DMS153 treated with DMSO at 0.1 percent for 48 hours (cell line): ENCODE measurements around the gene FITM2.
"Not testable (repeated sequence)": the region's sequence is repeated elsewhere in the genome, so short reads cannot be mapped to it uniquely, and the experiment has no call there.

Source experiments
- DNase-seq: peaks from one replicate; lab custom pipeline; 2025; ENCODE audit not compliant: unreplicated experiment; lab: John Stamatoyannopoulos, UW

The FITM2 gene

GRCh38 chr20:44334306-44334705 is 23.3 kb upstream of the FITM2 start:
- no peak for DNase-seq

- DNase-seq: no peak
Measured at GRCh38 chr20:44331201-44331600, 20.2 kb upstream of the FITM2 start.

GRCh38 chr20:44328428-44328827 is 17.4 kb upstream of the FITM2 start:
- no peak for DNase-seq

- DNase-seq: not testable (repeated sequence)
Measured at GRCh38 chr20:44327748-44328147, 16.7 kb upstream of the FITM2 start.

GRCh38 chr20:44326391-44327159 is 15.6 kb upstream of the FITM2 start:
- DNase-seq: no peak

- no peak for DNase-seq
Measured at GRCh38 chr20:44324343-44324742, 13.3 kb upstream of the FITM2 start.

- no peak for DNase-seq
Measured at GRCh38 chr20:44319839-44320422, 8.9 kb upstream of the FITM2 start.

GRCh38 chr20:44314870-44315269 is 3.9 kb upstream of the FITM2 start:
- no peak for DNase-seq

- no peak for DNase-seq
Measured at GRCh38 chr20:44309763-44310663, 989 bp downstream of the FITM2 start.

- no peak for DNase-seq
Measured at GRCh38 chr20:44306927-44307326, 4.1 kb downstream of the FITM2 start.

- DNase-seq: no peak
Measured at GRCh38 chr20:44304383-44304782, 6.6 kb downstream of the FITM2 start.

GRCh38 chr20:44302736-44303135 is 8.3 kb downstream of the FITM2 start:
- no peak for DNase-seq

GRCh38 chr20:44302026-44302669 is 8.9 kb downstream of the FITM2 start:
- no peak for DNase-seq

GRCh38 chr20:44301285-44301684 is 9.7 kb downstream of the FITM2 start:
- no peak for DNase-seq

- not testable (repeated sequence) for DNase-seq
Measured at GRCh38 chr20:44299011-44299535, 11.9 kb downstream of the FITM2 start.

- no peak for DNase-seq
Measured at GRCh38 chr20:44297721-44298120, 13.3 kb downstream of the FITM2 start.

- peak; percentile 59 for DNase-seq
Measured at GRCh38 chr20:44296011-44296410, 15.0 kb downstream of the FITM2 start.

GRCh38 chr20:44291754-44292153 is 19.2 kb downstream of the FITM2 start:
- DNase-seq: no peak

GRCh38 chr20:44288252-44288651 is 22.8 kb downstream of the FITM2 start:
- DNase-seq: no peak

- DNase-seq: no peak
Measured at GRCh38 chr20:44287272-44288097, 23.5 kb downstream of the FITM2 start.
